Myocyte (in vitro differentiated cells): ENCODE results near the gene SMIM41. TPM values are rescaled to one million over a fixed set of nuclear protein-coding genes. Genes with fewer than 3 reads are reported as not detected.
"Not testable (repeated sequence)": the region's sequence is repeated elsewhere in the genome, so short reads cannot be mapped to it uniquely, and the experiment has no call there.

ENCODE experiments used
- DNase-seq: peaks from one replicate; pipeline ENCODE4 v3.0.0-alpha.2; 2012; ENCODE audit warnings: low read depth
- total RNA-seq: library from RNA; depleted of rRNA; stranded (reverse); fragments of >200 nt; gene quantifications from 2 replicates; pipeline ENCODE4 v1.2.3, GENCODE V29; 2014

Gene SMIM41
- total RNA-seq, 1 donor from 2014 or later = not detected

DNA sequence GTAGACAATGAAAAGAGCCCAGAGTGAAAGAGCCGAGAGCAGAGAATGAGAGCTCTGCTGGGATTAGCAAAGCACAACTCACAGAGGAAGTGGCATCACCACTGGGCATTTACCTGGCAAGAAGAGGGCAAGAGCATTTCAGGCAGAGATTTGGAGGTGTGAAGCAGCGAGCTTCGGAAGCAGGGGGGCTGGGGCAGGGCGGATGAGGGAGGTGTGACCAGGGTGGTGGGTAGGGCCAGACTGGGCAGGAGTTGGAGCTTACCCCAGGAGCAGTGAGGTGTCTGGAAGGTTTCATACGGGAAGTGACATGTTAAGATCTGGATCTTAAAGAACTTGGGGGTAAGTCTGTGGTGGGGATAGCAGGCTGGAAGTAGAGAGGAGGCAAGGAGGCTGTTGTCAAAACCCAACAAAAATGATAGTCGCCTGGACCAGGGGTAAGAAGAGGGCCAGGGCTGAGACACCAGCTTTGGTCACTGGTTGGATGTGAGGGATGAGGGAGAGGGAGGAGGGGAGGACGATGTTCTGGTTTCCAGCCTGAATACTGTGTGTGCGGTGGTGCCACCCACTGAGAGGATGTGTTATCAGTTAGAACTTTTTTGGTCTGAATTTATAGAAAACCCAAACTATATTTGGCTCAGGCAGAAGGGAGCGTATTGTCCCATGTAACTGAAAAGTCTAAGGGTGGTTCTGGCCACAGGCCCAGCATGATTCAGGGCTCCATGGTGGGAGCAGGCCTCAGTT, 5.2 kb downstream of the SMIM41 start:
- no peak for DNase-seq

DNA sequence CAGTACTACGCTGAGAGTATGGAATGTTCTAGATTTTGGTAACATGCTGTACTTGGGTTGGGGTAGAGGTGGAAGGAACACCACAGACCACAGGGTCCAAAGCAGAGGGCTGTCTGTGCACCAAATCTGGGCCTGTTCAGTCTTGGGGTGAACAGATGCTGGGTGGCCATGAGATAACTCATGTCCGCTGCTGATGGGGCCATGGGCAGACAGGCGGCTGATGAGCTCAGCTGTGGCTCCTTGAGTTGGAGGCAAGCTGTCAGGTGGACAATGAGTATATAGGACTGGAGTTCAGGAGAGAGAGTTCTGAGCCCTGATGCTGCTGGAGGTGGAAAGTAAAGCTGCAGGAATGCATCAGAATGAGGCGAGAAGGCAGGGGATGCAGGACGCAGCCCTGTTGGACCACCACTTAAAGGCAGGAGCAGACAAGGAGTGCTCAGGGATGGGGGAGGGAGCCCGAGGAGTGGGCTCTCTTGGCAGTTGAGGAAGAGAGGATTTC, 6.2 kb downstream of the SMIM41 start:
- no peak for DNase-seq

DNA sequence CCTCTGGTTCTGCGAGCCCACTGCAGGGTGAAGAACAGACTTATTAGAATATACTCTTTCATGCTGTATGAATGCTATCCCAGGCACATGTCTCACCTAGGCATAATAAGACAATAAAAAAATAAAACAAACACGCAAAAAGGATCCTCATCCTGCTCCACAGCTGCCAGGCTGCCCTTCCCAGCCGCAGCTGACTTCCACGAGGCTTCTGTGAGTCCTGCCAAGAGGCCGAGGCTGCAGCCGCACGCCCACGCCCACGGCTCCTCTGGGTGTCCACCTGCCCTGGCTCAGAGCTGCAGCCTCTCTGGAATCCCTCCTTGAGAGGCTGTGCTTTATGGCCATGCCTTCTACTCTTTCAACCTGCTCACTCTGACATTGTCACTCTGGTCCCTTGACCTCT, 6.9 kb downstream of the SMIM41 start:
- peak; percentile 80 for DNase-seq

DNA sequence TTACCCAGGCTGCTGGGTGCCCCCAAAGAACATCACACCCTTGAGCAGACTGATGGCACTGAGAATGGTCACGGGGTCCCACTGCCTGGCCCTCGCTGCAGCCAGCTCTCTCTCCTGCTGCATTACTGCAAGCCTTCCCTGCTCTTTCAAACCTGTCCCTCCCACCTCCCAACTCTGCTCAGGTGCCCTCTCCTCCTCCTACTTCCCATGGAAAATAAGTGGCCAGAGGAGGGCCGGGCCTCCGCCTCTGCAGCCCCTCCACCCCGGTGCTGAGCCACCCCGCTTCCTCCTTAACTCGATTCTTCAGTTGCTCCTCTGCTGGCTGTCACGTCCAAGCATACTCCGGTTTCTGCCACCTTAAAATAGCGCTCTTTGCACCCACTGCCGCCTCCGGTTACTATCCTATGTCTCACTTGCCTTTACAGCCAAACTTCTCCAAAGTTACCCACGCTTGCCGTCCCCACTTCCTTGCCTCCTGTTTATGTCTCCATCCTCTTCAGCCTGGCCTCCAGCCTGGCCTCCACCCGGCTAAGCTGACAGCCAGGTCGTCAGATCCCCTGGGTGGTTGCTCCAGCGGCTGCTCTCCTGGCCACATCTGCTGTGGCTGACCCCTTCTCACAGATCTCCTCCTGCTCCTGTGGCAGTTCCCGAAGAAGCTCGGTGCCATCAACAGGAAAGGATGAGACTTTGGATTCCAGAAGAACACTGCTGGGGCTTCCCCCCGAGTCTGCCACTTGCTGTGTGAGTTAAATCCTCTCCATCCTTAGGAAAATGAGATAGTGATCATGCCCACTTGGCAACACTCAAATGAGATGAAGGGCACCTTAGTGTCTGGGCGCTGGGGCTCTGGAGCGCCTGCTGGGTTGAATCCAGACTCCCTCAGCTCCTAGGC, 7.7 kb downstream of the SMIM41 start:
- no peak for DNase-seq

DNA sequence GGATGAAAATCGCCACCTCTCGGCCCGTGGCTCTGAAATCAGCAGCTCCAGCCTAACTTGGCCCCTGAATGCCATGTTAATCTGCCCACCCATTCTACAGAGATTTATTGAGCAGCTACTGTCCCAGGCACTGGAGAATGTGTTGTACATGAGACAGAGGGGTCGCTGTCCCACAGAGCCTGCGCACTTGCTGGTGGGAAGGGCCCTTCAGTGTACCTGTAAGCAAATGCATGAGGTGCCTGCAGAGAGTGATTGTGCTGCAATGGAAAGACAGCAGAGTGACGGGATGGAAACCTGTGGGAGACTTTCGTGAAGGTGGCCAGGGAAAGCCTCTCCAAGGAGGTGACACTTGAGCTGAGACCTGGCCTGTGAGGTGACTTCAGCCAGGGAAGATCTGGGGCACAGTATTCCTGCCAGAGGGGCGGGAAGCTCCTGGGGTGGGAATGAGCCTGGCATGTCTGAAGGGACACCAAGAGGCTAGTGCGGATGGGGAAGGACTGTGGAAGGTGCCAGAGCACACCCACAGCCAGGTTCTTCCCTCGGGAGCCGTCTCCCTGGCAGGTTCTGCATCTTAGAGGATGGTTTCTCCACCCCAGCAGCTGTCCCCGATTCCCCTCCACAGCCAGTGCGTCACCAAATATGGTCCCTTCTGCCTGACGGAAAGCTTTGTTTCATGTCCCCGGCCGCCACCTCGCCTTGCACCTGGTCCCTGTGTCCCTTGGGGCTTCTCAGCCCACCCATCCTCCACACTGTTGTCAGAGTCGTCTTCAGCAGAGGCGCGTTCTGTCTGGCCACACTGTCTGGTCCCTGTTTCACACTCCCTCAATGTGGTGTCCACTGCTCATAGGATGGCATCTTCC, 8.7 kb downstream of the SMIM41 start:
- peak; percentile 61 for DNase-seq

DNA sequence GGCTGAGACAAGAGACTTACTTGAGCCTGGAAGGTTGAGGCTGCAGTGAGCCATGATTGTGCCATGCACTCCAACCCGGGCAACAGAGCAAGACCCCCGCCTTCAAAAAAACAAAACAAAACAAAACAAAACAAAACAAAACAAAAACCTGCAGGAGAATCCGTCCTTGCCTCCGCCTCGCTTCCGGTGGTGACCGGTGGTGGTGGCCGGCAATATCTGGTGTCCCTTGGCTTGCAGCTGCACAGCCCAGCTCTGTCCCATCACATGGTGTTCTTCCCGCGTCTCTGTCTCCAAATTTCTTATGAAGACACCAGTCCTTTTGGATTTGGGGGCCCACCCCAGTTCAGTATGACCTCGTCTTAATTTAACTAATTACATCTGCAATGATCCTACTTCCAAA, 10.0 kb downstream of the SMIM41 start:
- DNase-seq = no peak

DNA sequence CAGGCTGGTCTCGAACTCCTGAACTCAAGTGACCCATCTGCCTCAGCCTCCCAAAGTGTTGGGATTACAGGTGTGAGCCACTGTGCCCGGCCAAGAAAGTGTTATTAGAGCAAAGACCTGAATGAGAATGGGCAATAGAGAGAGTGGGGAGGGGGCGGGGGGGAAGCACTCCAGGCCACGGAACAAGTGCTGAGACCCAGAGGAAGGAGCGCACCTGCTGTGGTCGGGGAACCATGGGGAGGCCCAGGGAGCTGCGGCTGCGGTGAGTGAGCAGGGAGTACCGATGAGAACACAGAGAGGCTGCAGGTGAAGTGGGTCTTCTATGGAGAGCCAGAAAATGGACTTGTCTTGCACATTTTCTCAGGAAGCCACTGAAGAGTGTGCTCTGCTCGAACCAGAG, 10.8 kb downstream of the SMIM41 start:
- peak; percentile 9 for DNase-seq

DNA sequence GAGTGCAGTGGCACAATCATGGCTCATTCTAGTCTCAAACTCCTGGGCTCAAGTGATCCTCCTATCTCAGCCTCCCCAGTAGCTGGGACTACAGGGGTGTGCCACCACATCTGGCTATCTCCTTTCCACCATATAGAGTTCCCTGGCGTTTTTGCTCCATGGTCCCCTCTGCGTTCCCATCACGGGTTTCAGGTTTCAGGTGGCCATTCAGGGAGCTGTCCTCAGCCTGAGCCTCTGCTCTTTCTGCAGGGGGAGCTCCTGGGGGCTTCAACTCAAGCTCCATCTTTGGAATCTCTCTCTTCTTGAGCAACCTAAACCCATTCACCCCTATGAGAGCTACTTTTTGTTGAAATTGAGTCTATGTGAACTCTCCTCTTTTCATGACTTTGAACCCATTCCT, 11.6 kb downstream of the SMIM41 start:
- DNase-seq = no peak

DNA sequence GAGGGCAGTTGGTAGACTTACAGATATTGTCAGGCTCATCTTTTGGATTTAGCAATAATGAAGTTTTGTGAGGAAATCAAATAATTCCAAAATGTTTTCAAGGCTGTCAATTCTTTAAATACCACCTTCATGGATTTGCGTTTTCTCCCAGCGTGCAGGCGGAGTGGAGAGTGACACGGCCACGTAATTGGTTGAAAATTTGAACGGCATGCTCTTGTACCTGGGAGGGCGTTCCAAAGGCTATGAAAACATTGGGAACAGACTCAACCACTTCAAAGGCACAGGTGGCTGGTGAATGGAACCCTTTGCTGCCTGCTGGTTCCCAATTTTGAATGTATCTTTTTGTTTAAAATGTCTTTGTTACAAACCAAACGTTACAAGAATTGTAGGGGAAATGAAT, 12.4 kb downstream of the SMIM41 start:
- DNase-seq = no peak

DNA sequence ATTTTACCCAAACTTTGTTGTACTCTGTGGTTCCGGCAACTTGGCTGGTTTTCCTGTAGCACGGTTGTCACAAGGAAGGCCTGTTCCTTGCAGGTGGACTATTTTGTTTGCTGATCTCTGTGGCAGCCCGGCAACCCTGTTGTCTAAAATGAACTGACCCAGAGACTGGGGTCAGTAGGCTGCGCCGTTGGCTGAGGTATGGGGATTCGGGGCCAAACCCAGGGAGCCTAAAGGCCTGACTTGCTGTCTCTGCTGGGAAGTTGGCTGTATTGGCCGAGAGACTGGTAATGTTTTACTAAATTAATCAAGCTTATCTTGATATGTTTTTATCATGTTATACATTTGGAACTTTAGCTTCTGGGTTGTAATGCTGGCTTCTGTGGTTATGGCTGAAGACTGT, 13.8 kb downstream of the SMIM41 start:
- DNase-seq = no peak

DNA sequence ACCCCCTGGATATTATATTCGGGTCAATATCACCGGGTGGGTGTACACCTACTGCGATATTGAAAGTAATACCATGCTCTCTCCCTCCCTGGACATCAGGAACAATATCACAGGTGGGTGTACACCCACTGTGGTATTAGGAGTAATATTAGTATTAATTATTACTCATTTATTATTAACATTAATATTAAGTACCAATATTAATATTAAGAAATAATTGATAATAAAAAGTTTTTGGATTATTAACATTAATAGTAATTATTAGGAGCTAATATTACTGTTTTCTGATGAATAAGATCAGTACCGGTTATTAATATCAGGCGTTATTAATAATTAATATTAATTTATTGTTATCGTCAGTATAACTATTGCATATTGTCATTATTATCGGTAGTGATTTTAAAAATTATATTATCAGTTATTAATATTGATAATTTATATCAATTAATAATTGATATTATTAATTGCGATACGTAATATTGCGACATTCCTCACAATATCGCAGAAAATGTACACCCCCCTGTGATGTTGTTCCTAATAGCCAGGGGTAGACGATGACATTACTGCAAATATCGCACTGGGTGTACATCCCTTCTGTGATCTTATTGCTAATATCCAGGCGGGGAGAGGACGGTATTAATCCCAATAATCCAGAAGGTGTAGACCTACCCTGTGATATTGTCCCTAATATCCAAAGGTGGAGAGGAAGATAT, 17.0 kb downstream of the SMIM41 start:
- DNase-seq = no peak

DNA sequence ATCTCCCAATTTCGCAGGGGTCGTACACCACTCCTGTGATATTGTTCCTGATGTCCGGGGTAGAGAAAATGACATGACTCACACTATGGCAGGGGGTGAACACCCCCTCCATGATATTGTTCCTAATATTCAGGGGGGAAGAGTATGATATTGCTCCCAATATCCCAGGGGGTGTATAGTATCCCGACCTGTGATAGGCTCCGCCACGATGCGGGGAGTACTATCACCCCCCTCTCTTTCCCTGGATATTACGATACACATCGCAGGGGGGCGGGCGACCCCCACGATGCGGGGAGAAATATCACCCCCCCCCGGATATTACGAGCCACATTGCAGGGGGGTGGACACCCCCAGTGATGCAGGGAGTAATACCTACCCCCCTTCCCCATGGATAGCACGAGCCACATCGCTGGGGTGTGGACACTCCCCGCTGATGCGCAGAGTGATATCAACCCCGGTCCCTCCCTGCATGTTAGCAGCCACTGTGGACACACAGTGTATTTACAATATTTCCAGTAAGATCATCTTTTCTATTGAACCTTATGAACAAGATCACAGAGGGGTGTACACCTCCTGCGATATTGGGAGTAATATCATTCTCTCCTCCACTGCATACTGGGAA, 17.7 kb downstream of the SMIM41 start:
- DNase-seq = no peak

DNA sequence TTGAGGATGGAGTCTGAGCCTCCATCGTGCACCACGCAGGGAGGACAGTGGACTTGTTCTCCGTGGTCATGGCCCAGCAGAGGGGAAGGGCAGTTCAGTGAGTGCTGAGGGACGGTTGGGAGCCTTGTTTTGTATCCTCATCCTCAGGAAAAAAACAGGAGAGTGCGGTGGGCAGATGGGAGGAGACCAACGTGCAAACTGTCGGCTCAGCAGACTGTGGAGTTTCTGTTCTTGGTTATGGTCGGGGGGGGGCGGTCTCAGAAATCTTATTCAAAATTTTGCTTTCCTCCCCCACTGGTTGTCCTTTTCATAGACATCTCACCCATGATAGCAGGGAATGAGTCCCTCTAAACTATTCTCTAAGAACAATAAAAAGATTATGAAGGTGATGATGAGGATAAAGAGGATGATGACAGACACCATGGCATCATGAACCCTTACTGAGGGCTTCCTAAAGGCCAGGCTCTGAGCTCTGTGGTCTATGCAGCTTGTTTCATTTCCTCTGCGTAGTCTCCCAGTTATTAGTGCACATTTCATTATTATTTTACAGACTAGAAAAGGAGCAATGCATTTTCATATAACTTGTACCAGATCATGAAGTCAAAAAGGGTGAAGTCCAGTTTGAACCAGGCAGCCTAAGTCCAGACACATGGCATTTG, 25.1 kb downstream of the SMIM41 start:
- not testable (repeated sequence) for DNase-seq

DNA sequence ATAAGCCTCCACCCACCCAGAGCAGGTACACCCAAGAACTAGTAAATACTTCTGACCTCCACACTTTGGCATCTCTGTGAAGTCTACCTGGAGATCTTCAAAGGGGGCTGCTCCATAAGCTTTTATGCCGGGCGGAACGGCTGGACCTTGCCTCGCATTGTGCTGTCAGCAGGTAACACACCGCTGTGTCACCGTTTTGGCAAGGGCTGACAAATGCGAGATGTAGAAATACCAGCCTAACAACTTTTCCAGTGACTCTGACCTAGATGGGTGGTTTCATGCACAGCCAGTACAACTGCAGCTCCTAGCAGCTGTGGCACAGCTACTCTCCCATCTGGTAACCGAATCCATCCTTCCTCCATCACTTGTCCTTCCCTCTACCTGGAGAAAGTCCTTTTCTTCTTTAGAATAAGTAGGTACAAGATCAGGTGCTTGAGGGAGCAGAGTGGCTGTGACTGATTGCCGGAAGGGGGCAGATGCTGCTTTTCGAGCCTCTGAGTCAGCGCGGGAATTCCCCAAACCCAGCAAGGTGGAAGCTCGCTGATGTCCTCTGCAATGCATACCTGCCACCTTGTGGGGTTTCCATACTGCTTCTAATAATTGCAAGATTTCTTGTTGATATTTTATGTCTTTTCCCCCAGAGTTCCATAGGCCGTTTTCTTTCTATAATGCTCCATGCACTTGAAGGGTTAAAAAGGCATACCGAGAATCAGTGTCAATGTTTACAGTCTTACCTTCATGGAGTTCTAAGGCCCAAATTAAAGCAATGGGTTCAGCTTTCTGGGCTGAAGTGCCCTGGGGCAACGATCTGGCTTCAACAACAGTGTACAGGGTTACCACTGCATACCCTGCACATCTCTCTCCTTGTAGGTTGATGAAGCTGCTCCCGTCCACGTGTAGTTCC, 37.0 kb downstream of the SMIM41 start:
- DNase-seq = not testable (repeated sequence)

DNA sequence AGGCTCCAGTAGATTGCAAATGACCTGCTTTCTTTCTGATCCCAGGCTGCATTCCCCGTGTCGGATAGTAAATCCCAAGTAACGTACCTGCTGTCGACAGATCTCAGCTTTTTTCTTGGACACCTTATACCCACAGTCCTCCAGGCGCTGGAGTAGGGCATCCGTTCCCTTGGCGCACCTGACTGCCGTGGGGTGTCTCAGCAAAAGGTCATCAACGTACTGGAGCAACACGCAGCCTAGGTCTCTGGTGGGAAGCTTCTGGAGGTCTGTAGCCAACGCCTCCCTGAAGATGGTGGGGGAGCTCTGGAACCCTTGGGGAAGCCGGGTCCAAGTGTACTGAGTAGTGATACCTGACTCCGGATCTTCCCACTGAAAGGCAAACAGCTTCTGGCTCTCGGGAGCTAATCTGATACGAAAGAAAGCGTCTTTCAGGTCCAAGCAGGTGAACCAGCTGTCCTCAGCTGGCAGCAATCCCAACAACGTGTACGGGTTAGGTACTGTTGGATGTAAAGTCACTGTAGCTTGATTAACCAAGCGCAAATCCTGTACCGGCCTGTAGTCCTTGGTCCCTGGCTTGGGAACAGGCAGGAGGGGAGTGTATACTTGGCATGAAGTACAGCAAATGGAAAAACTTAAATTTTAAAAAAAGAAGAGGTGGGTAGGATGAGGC, 38.4 kb downstream of the SMIM41 start:
- DNase-seq = not testable (repeated sequence)

DNA sequence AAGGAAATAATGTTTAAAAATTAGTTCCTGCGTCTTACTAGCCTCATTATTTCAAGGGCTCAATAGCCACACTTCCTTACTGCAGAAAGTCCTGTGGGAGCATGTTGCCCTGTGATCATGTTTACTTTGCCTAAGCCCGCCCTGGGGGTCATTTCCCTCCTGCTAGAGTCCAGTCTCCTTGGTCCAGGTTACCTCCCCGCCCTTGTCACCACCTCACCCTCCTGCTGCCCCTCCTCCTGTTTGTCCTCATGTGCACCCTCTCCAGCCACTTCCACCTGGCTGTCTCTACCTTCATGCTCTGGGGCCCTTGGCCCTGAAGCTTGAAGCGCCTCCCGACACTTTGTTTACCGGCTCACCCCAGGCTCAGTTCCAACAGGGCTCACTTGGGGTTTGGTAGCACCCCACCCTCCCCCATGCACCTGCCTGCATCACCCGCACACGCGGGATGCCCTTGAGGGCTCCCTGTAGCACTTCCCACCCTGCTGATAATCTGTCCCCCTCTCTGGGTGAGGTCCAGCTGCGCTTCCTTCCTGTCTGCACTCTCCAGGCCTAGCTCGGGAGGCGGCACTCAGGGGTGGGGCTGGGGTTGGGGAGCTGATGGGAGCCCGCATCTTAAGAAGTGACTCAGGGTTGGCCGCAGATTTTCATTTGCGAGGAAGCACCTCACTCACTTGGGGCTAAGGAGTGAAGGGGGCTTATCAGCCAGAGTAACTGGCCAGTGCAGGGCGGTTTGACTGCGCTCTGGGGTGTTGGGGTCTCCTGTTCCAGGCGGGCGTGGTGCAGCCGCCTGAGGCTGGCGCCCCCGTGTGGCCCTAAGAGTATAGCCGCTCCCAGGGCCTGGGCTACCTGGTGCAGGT, 40.1 kb downstream of the SMIM41 start:
- no peak for DNase-seq
